ENCODE results near the gene IPO5.
"Not testable (repeated sequence)": the region's sequence is repeated elsewhere in the genome, so short reads cannot be mapped to it uniquely, and the experiment has no call there.

The IPO5 gene

GRCh38 chr13:98026457-98026857 lies 73.0 kb downstream of the IPO5 start:
- ChIA-PET POLR2A (no interaction called here), CTCF (interaction anchor here (1.5 to 2.1 kb wide), 2 partner anchors 9 to 11 kb away, joined by 3 to 8 read pairs; no protein-coding TSS in a partner anchor)
- no peak for DNase-seq (ENCODE audit: extremely low spot score)
- no peak for TF ChIP-seq CTCF (IDR thresholded peaks at IDR 0.05; ENCODE audit: control extremely low read depth, extremely low read depth, low read depth, missing control alignments)

GRCh38 chr13:98032168-98032567 lies 78.7 kb downstream of the IPO5 start:
- POLR2A ChIA-PET = no interaction called here
- TF ChIP-seq CTCF (IDR thresholded peaks at IDR 0.05; ENCODE audit: control extremely low read depth, extremely low read depth, low read depth, missing control alignments) = no peak
- no peak for DNase-seq (ENCODE audit: extremely low spot score)
- CTCF ChIA-PET = no interaction called here

GRCh38 chr13:98033277-98034247 lies 80.1 kb downstream of the IPO5 start:
- ChIA-PET POLR2A (no interaction called here), CTCF (interaction anchor here (0.8 to 1.6 kb wide), 4 partner anchors 8 to 806 kb away, joined by 3 to 8 read pairs (median 5); no protein-coding TSS in a partner anchor)
- no peak for DNase-seq (ENCODE audit: extremely low spot score)
- TF ChIP-seq CTCF (IDR thresholded peaks at IDR 0.05; ENCODE audit: control extremely low read depth, extremely low read depth, low read depth, missing control alignments) = no peak

- TF ChIP-seq CTCF (IDR thresholded peaks at IDR 0.05; ENCODE audit: control extremely low read depth, extremely low read depth, low read depth, missing control alignments) = no peak
- ChIA-PET CTCF (interaction anchor here (1.3 kb wide), 1 partner anchor 10 kb away, joined by 3 read pairs; no protein-coding TSS in a partner anchor), POLR2A (no interaction called here)
- DNase-seq (ENCODE audit: extremely low spot score) = no peak
These were observed 81.9 kb downstream of the IPO5 start for GRCh38 chr13:98035373-98035772.

GRCh38 chr13:98036564-98037302 lies 83.3 kb downstream of the IPO5 start:
- CTCF ChIA-PET = interaction anchor here (1.9 kb wide), 1 partner anchor 9 kb away, joined by 8 read pairs; no protein-coding TSS in a partner anchor
- POLR2A ChIA-PET; DNase-seq (ENCODE audit: extremely low spot score): not testable (repeated sequence)

- POLR2A ChIA-PET = no interaction called here
- CTCF ChIA-PET = no interaction called here
- no peak for TF ChIP-seq CTCF (IDR thresholded peaks at IDR 0.05; ENCODE audit: control extremely low read depth, extremely low read depth, low read depth, missing control alignments)
- no peak for DNase-seq (ENCODE audit: extremely low spot score)
These were observed 85.8 kb downstream of the IPO5 start for GRCh38 chr13:98039261-98039660.
